GM12878 (cell line): ENCODE results near the gene UGT1A6.

Experiments used
- EZH2 ChIP-seq: IDR thresholded peaks from 2 replicates; pipeline ENCODE4 v1.6.1; 2012; ENCODE audit warnings: low read depth, mild to moderate bottlenecking, control low read depth, inconsistent platforms, low read length, borderline replicate concordance; ENCODE audit not compliant: control insufficient read depth
- IRF5 ChIP-seq: fragments of 450-650 bp; IDR thresholded peaks from 2 replicates; pipeline ENCODE4 v1.6.1; 2017; ENCODE audit warnings: borderline replicate concordance

- TF ChIP-seq IRF5 (no peak), EZH2 (no peak)
Measured at GRCh38 chr2:233691443-233692433, 952 bp upstream of the UGT1A6 start.
